Kidney (tissue), 14 donors: ENCODE measurements around the gene RABGAP1. TPM values are rescaled to one million over a fixed set of nuclear protein-coding genes. Genes with fewer than 3 reads are reported as not detected.

Experiments
- DNase-seq, 5 donors: peaks; one replicate each; pipeline ENCODE4 v3.0.0-alpha.2; 2013 to 2020
- FAIRE-seq: peaks from 2 replicates; lab custom pipeline; 2012; peaks lifted over from hg19 to GRCh38; lab: Jason Lieb, UNC
- H3K27ac ChIP-seq, 2 donors: one replicate each; pipeline ENCODE4 v1.7.0; 2013; ENCODE audit warnings: low read depth in 2 of 2, low read length in 2 of 2, inconsistent platforms in 1 of 2
- H3K27me3 ChIP-seq: one replicate; pipeline ENCODE4 v1.7.1; 2013; ENCODE audit warnings: low read length, inconsistent platforms; ENCODE audit not compliant: control insufficient read depth, insufficient read depth
- H3K36me3 ChIP-seq, 3 donors: one replicate each; pipeline versions ENCODE4 v1.7.0 to v1.7.1; 2013; ENCODE audit warnings: low read length in 3 of 3, control low read depth in 1 of 3, inconsistent platforms in 1 of 3; ENCODE audit not compliant: insufficient read depth in 3 of 3, control insufficient read depth in 2 of 3
- H3K4me1 ChIP-seq, 3 donors: one replicate each; pipeline versions ENCODE4 v1.7.0 to v1.7.1; 2013; ENCODE audit warnings: low read length in 3 of 3, inconsistent platforms in 1 of 3, low read depth in 1 of 3; ENCODE audit not compliant: control insufficient read depth in 2 of 3, insufficient read depth in 2 of 3
- H3K4me3 ChIP-seq, 3 donors: one replicate each; pipeline versions ENCODE4 v1.7.0 to v1.8.1; 2013; ENCODE audit warnings: low read length in 3 of 3, control low read depth in 1 of 3, inconsistent platforms in 1 of 3
- H3K9ac ChIP-seq, 3 donors: one replicate each; pipeline versions ENCODE4 v1.7.0 to v1.7.1; 2013; ENCODE audit warnings: low read length in 3 of 3, control low read depth in 1 of 3, inconsistent platforms in 1 of 3
- H3K9me3 ChIP-seq, 3 donors: one replicate each; pipeline versions ENCODE4 v1.7.0 to v1.7.1; 2013; ENCODE audit warnings: low read length in 3 of 3, control low read depth in 1 of 3, inconsistent platforms in 1 of 3; ENCODE audit not compliant: control insufficient read depth in 2 of 3, insufficient read depth in 1 of 3
- intact Hi-C: fragments of 100-400 bp; cut with DNase I; formaldehyde crosslinking; loops from one replicate; pipeline ENCODE4 v1.11.1; 2022
- polyA plus RNA-seq: library from polyadenylated mRNA; stranded (reverse); fragments of 350-450 nt; fragmentation: Illumina TruSeq; extraction: RNeasy Lipid Tissue Mini Kit (QIAGEN cat#74804); gene quantifications from one replicate; pipeline ENCODE4 v1.2.3, GENCODE V29; 2014; ENCODE audit warnings: low read depth, low replicate concordance; ENCODE audit not compliant: insufficient read depth
- total RNA-seq: library from RNA; stranded (reverse); fragmentation: NEBNext Ultra II Directional; extraction: Animal tissue kit (Norgen Biotek cat#: 25700); gene quantifications from one replicate; pipeline ENCODE4 v1.2.1, GENCODE V29; 2021
- TF ChIP-seq, protein P1 (sequence below): IDR thresholded peaks from 3 replicates; pipeline ENCODE4 v1.5.1; 2012; ENCODE audit warnings: mild to moderate bottlenecking, moderate library complexity, borderline replicate concordance; ENCODE audit not compliant: insufficient read depth; ENCODE audit errors: extremely low read depth
- donor health status: control.
- donor health status: control.
- donor health status: control.
- donor health status: control.
- donor health status: control.
- donor health status: DM: yes; HTN: yes; CAD: no.
- donor health status: Normal renal cell carcinoma (clear cell type).

Gene RABGAP1
- total and polyA plus RNA-seq, 2 donors from 2014 or later, result 13.7 to 61.1 TPM

DNA sequence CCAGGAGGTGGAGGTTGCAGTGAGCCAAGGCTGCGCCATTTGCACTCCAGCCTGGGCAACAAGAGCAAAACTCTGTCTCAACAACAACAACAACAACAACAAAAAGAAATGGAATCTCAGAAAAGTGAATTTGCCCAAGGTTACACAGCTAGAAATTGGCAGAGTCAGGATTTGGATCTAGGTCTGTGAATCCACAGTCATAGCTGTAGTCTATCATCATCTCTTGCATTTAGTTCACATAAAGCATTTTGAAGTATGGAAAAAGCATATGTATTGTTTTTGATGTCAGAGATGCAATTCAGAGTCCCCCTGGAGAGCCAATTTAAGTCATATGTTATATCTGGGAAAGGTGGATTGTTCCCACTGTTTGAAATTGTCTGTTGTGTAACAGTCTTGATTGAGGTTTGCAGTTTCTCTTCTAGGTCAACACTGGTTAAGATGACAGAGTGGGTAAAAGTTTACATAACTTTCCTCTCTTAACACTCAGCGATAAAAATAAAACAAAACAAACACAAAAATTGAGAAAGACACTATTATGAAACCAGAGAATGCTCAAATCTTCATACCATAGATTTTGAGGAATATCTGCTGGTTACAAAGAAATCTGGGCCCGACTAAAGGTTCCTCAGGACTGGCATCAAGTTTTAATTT is 71.2 kb downstream of the RABGAP1 start:
- H3K4me3 ChIP-seq, result no peak overlapping the region
- intact Hi-C loops, result no loop called here
- DNase-seq, result no peak
- FAIRE-seq, result no peak
- H3K4me1 ChIP-seq, result no peaks in the 10 kb centered on the region
- TF ChIP-seq, protein P1, sequence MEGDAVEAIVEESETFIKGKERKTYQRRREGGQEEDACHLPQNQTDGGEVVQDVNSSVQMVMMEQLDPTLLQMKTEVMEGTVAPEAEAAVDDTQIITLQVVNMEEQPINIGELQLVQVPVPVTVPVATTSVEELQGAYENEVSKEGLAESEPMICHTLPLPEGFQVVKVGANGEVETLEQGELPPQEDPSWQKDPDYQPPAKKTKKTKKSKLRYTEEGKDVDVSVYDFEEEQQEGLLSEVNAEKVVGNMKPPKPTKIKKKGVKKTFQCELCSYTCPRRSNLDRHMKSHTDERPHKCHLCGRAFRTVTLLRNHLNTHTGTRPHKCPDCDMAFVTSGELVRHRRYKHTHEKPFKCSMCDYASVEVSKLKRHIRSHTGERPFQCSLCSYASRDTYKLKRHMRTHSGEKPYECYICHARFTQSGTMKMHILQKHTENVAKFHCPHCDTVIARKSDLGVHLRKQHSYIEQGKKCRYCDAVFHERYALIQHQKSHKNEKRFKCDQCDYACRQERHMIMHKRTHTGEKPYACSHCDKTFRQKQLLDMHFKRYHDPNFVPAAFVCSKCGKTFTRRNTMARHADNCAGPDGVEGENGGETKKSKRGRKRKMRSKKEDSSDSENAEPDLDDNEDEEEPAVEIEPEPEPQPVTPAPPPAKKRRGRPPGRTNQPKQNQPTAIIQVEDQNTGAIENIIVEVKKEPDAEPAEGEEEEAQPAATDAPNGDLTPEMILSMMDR, result no peak
- no peak overlapping the region for H3K27ac ChIP-seq
- H3K36me3 ChIP-seq, result peaks cover 5 to 25% (median 11%) of the 10 kb centered on the region in 3 donors
- no peaks in the 10 kb centered on the region for H3K9me3 ChIP-seq
- no peak overlapping the region for H3K9ac ChIP-seq
- H3K27me3 ChIP-seq, result no peaks in the 10 kb centered on the region

DNA sequence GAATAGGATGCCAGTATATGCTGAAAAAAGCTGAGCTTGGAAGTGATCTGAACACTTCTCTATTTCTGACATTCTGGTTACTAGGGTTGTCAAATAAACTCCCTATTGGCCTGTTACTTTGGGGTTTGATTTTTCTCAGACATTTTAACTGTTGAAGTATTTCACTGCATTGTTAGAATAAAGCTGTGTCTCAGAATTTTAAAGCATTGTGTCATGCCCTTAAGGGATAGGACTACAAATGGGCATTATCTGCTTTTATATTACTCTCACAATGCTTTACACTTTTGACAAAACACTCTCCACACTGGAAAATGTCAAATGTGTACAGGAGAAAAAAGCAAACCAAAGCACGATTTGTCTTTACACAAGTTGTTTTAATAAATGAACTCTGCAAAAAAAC is 75.8 kb downstream of the RABGAP1 start:
- FAIRE-seq (no peak), DNase-seq (no peak)
- Histone ChIP-seq H3K27me3 (no peaks in the 10 kb centered on the region), H3K4me1 (no peaks in the 10 kb centered on the region), H3K4me3 (no peak overlapping the region), H3K9me3 (no peaks in the 10 kb centered on the region), H3K36me3 (peaks cover 2 to 22% (median 10%) of the 10 kb centered on the region in 3 donors), H3K27ac (no peak overlapping the region), H3K9ac (no peak overlapping the region)
- intact Hi-C loops, result no loop called here
- TF ChIP-seq, protein P1, result no peak

DNA sequence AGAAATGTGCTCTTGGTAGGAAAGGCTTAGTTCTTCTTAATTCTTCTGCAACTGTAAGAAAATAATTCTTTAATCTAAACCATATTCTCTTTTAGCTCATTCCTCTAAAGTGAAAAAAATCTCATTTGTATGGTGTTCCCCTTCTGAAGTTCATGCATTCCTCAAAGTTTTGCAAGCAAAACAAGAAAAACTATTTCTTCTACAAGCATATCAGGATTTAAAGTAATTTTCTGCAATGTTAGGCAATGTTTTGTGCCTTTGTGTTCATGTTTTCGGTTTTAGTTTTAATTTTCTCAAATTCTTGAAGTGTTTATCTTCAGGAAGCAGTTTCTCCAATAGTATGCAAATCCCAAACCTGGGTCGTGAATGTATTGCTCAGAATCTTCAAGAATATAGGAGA is 80.0 kb downstream of the RABGAP1 start:
- TF ChIP-seq, protein P1, result no peak
- peaks cover 0 to 12% (median 4%) of the 10 kb centered on the region in 3 donors for H3K36me3 ChIP-seq
- H3K27ac ChIP-seq, result no peak overlapping the region
- H3K9me3 ChIP-seq, result no peaks in the 10 kb centered on the region
- FAIRE-seq, result no peak
- H3K27me3 ChIP-seq, result no peaks in the 10 kb centered on the region
- H3K4me1 ChIP-seq, result no peaks in the 10 kb centered on the region
- H3K4me3 ChIP-seq, result no peak overlapping the region
- DNase-seq, result no peak
- no peak overlapping the region for H3K9ac ChIP-seq
- intact Hi-C loops, result no loop called here
